ENCODE results near the gene IMMP2L.

DNA sequence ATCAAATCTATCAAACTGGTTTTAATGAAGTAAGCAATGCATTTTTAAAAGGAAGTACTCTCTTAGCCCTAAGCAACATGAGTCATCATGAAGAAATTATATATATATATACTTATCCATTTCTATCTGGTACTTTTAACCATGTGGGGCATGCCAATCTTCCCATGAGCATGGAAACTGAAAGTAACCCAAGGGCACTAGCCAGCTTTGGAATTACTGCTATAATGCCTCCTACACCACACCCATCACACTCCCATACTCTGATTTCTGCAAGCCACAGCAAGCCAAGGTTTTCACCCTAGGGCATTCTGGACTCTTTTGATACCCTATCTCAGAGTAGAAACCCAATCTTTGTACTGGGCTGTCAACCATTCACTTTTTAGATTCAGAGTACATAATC is 204.6 kb downstream of the IMMP2L start:
- TF ChIP-seq EZH2 (conservative IDR thresholded peaks at IDR 0.05; ENCODE audit: low read depth, low read length) (no peak), JUND (CRISPR knock-in tag; IDR thresholded peaks at IDR 0.05) (no peak), IRF2 (CRISPR knock-in tag; IDR thresholded peaks at IDR 0.05) (no peak), ZNF33A (CRISPR knock-in tag; IDR thresholded peaks at IDR 0.05; ENCODE audit: borderline replicate concordance) (no peak), SOX6 (IDR thresholded peaks at IDR 0.05) (no peak), SOX6 (CRISPR knock-in tag; IDR thresholded peaks at IDR 0.05) (no peak), CHD2 (IDR thresholded peaks at IDR 0.05; ENCODE audit: low read depth, low read length) (no peak), ZNF501 (CRISPR knock-in tag; IDR thresholded peaks at IDR 0.05) (no peak)
- TF ChIP-seq, protein P1, sequence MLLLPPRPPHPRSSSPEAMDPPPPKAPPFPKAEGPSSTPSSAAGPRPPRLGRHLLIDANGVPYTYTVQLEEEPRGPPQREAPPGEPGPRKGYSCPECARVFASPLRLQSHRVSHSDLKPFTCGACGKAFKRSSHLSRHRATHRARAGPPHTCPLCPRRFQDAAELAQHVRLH (CRISPR knock-in tag; IDR thresholded peaks at IDR 0.05; ENCODE audit: borderline replicate concordance, low read depth): no peak
- TF ChIP-seq, protein P2, sequence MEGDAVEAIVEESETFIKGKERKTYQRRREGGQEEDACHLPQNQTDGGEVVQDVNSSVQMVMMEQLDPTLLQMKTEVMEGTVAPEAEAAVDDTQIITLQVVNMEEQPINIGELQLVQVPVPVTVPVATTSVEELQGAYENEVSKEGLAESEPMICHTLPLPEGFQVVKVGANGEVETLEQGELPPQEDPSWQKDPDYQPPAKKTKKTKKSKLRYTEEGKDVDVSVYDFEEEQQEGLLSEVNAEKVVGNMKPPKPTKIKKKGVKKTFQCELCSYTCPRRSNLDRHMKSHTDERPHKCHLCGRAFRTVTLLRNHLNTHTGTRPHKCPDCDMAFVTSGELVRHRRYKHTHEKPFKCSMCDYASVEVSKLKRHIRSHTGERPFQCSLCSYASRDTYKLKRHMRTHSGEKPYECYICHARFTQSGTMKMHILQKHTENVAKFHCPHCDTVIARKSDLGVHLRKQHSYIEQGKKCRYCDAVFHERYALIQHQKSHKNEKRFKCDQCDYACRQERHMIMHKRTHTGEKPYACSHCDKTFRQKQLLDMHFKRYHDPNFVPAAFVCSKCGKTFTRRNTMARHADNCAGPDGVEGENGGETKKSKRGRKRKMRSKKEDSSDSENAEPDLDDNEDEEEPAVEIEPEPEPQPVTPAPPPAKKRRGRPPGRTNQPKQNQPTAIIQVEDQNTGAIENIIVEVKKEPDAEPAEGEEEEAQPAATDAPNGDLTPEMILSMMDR (CRISPR knock-in tag; IDR thresholded peaks at IDR 0.05): no peak

All from HepG2 (cell line).